Panc1 (cell line): Measurements from ENCODE around the gene RIMS1. TPM values are rescaled to one million over a fixed set of nuclear protein-coding genes. Genes with fewer than 3 reads are reported as not detected.

Experiments used
- ATAC-seq: fragments of 200-7000 bp; cut with Tn5 transposase; 2 replicates; pipeline ENCODE4 v1.9.1; 2020; ENCODE audit warnings: mild to moderate bottlenecking, moderate library complexity
- BruUV-seq: library from RNA; stranded (reverse); fragments of 400-500 nt; replicated peaks from 2 replicates; lab custom pipeline; 2021; lab: Mats Ljungman, UMichigan
- CTCF ChIA-PET: fragments of 300-600 bp; sonication (Branson Sonifier 250); formaldehyde crosslinking; loops from one replicate; lab custom pipeline; 2022; ENCODE audit warnings: antibody characterized with exemption; lab: Charles Lee
- POLR2A ChIA-PET: fragments of 300-600 bp; sonication (Branson Sonifier 250); formaldehyde crosslinking; loops from one replicate; lab custom pipeline; 2022; ENCODE audit warnings: antibody characterized with exemption; lab: Charles Lee
- DNase-seq: peaks from one replicate; pipeline ENCODE4 v3.0.0-alpha.2; 2010; ENCODE audit warnings: low read depth, low spot score
- H3K27ac ChIP-seq: 2 replicates; pipeline ENCODE4 v1.5.1; 2011; ENCODE audit warnings: mild to moderate bottlenecking, low read length, inconsistent platforms
- H3K27me3 ChIP-seq: fragments of 200-500 bp; sonication (Bioruptor generic); 2 replicates; pipeline ENCODE4 v1.6.0; 2014; ENCODE audit warnings: low read length, inconsistent platforms; ENCODE audit not compliant: control insufficient read depth, insufficient read depth
- H3K36me3 ChIP-seq: fragments of 200-500 bp; sonication (Bioruptor generic); 2 replicates; pipeline ENCODE4 v1.5.1; 2014; ENCODE audit warnings: inconsistent platforms, mild to moderate bottlenecking, low read length, moderate library complexity; ENCODE audit not compliant: control insufficient read depth, insufficient read depth
- H3K4me1 ChIP-seq: 2 replicates; pipeline ENCODE4 v1.5.1; 2011; ENCODE audit warnings: inconsistent platforms, mild to moderate bottlenecking, low read length, moderate library complexity; ENCODE audit not compliant: control insufficient read depth, insufficient read depth
- H3K4me3 ChIP-seq, 2 experiments: 2 replicates each; pipeline ENCODE4 v1.5.1; 2011 to 2012; ENCODE audit warnings: low read depth in 2 of 2, low read length in 2 of 2, mild to moderate bottlenecking in 2 of 2, inconsistent platforms in 1 of 2, moderate library complexity in 1 of 2
- H3K9me3 ChIP-seq: fragments of 200-500 bp; sonication (Bioruptor generic); 2 replicates; pipeline ENCODE4 v1.5.1; 2014; ENCODE audit warnings: low read depth, mild to moderate bottlenecking, inconsistent platforms, low read length, moderate library complexity; ENCODE audit not compliant: control insufficient read depth, insufficient read depth
- CTCF ChIP-seq: fragments of 450-650 bp; IDR thresholded peaks from 2 replicates; pipeline ENCODE4 v1.5.1; 2017; ENCODE audit warnings: mild to moderate bottlenecking
- POLR2AphosphoS5 ChIP-seq: IDR thresholded peaks from 2 replicates; pipeline ENCODE4 v1.6.1; 2012; ENCODE audit warnings: mild to moderate bottlenecking, low read depth, low read length, moderate library complexity
- REST ChIP-seq, 2 experiments: IDR thresholded peaks; 2 replicates each; pipeline ENCODE4 v1.6.1; 2011 to 2012; ENCODE audit warnings: low read depth in 2 of 2, control low read depth in 1 of 2, low read length in 1 of 2, mild to moderate bottlenecking in 1 of 2, moderate library complexity in 1 of 2; ENCODE audit not compliant: insufficient read depth in 1 of 2
- SIN3A ChIP-seq: IDR thresholded peaks from 2 replicates; pipeline ENCODE4 v1.6.1; 2012; ENCODE audit warnings: low read depth, mild to moderate bottlenecking, low read length, moderate library complexity, borderline replicate concordance; ENCODE audit not compliant: insufficient read depth
- TCF7L2 ChIP-seq: IDR thresholded peaks from 2 replicates; pipeline ENCODE4 v1.6.1; 2011; ENCODE audit warnings: mild to moderate bottlenecking, low read depth, low read length, inconsistent platforms
- in situ Hi-C: cut with HindIII; loops from 2 replicates; pipeline ENCODE4 v1.10.0; 2016; ENCODE audit warnings: low sequenced_read_pairs, low pct_unique_long_range_greater_than_20kb
- intact Hi-C: fragments of 100-400 bp; cut with micrococcal nuclease; formaldehyde crosslinking; loops from one replicate; pipeline ENCODE4 v1.10.0; 2022; ENCODE audit not compliant: unreplicated experiment
- total RNA-seq: library from RNA; stranded (reverse); gene quantifications from one replicate; pipeline ENCODE4 v1.2.1, GENCODE V29; 2021; ENCODE audit not compliant: unreplicated experiment

RIMS1 gene
- total RNA-seq, 1 experiment from 2014 or later, result 0.18 TPM

DNA sequence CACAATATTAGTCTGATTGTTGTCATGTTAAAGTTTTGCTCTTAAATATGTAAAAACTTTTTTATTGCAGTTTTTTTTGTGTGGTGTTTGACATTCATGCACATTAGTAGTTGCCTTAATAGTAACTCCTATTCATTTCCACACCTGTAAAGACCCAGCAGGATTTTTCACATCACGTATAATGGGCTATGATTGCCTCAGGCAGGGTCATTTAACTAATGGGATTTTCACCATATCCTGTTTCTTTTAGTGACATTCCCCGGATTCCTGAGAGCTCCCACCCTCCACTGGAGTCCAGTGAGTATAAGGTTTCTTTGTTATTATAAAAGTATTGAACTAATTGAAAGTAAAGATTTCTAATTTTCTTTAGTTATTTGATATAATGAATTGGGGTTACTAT, 359.2 kb downstream of the RIMS1 start:
- Histone ChIP-seq H3K27ac (no peak overlapping the region), H3K4me1 (no peaks in the 10 kb centered on the region), H3K27me3 (no peaks in the 10 kb centered on the region), H3K9me3 (no peaks in the 10 kb centered on the region), H3K4me3 (no peak overlapping the region), H3K36me3 (no peaks in the 10 kb centered on the region)
- no TSS peak for BruUV-seq
- intact Hi-C loops (no loop called here), in situ Hi-C loops (no loop called here)
- TF ChIP-seq SIN3A, result no peak
- no peak for TF ChIP-seq CTCF
- no peak for TF ChIP-seq REST (IDR thresholded peaks at IDR 0.05; ENCODE audit: insufficient read depth in 1 of 2, low read depth in 2 of 2, low read length in 1 of 2)
- TF ChIP-seq TCF7L2, result no peak
- TF ChIP-seq POLR2AphosphoS5, result no peak
- ATAC-seq (no peak), DNase-seq (no peak)
- POLR2A ChIA-PET, result no interaction called here
- CTCF ChIA-PET, result no interaction called here

DNA sequence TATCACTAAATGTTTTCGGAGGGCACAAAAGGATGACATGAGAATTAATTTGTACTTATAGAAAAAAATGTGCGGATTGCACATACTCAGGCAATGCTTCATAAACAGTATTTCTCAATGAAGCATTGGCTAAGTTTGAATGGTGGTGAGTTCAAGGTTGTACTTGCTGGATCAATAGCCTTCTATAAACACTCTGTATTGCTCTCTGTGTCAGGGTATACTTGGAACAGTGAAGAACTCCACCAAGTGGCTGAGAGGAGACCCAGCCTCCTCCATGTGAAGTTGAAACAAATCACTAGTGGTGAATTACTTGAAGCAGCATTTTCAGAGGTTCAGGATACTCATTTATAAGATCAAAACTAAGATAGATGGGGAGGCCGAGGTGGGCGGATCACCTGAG, 360.6 kb downstream of the RIMS1 start:
- ChIA-PET CTCF (no interaction called here), POLR2A (no interaction called here)
- no peaks in the 10 kb centered on the region for H3K36me3 ChIP-seq
- no peak overlapping the region for H3K27ac ChIP-seq
- intact Hi-C loops, result no loop called here
- H3K9me3 ChIP-seq, result no peaks in the 10 kb centered on the region
- no peak for TF ChIP-seq SIN3A
- TF ChIP-seq REST (IDR thresholded peaks at IDR 0.05; ENCODE audit: insufficient read depth in 1 of 2, low read depth in 2 of 2, low read length in 1 of 2), result no peak
- TF ChIP-seq POLR2AphosphoS5, result no peak
- no peak for TF ChIP-seq TCF7L2
- peak; percentile 57 for TF ChIP-seq CTCF
- in situ Hi-C loops, result no loop called here
- no peak overlapping the region for H3K4me3 ChIP-seq
- BruUV-seq, result no TSS peak
- H3K4me1 ChIP-seq, result no peaks in the 10 kb centered on the region
- ATAC-seq, result peak; percentile 82; the same call in 1 of the 2 replicates
- DNase-seq, result peak; percentile 18
- H3K27me3 ChIP-seq, result no peaks in the 10 kb centered on the region
